Activated CD8-positive, alpha-beta memory T cell treated with anti-CD3 and anti-CD28 coated beads, Interleukin-2, amount 50 U/mL, for 48 hours (primary cell): ENCODE data around the gene CFAP46.

Experiments used
- DNase-seq: peaks from one replicate; pipeline ENCODE4 v3.0.0-alpha.2; 2020

CFAP46 gene

DNA sequence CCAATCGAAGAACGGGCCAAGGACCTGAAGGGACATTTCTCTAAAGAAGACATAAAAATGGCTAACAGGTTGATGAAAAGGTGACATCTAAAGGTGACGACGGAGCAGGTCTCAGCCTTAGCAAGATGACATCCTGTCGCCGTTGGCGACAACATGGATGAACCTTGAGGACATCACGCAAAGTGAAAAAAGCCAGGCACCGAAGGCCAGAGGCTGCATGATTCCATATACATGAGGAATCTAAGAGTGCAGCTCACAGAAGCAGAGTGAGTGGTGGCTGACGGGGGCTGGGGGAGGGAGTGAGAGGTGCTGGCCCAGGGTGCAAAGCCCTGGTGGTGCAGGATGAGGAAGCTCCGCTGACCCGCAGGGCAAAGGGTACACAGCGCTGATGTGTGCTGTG lies 122.3 kb downstream of the CFAP46 start:
- DNase-seq = no peak

DNA sequence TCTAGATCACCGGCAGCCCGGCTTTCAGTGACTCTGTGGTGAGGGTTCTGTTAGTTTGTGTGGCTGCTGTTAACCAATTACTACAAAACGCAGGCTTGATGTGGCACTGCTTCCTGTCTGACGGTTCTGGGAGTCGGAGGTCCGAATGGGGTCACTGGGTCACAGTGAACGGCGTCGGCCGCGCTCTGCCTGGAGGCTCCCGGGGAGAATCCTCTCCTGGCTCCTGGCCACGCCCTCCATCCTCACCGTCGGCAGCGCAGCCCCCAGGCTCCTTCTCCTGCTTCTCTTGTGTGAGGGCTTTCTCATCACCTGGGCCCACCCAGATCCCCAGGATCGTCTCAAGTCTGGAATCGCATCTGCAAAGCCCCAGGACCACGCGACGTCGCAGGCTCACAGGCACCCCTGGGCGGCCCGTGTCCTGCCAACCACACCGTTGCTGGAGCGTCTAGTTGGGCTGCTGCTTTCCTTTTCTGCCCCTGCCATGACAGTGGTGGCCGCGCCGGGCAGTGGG lies 124.6 kb downstream of the CFAP46 start:
- no peak for DNase-seq

DNA sequence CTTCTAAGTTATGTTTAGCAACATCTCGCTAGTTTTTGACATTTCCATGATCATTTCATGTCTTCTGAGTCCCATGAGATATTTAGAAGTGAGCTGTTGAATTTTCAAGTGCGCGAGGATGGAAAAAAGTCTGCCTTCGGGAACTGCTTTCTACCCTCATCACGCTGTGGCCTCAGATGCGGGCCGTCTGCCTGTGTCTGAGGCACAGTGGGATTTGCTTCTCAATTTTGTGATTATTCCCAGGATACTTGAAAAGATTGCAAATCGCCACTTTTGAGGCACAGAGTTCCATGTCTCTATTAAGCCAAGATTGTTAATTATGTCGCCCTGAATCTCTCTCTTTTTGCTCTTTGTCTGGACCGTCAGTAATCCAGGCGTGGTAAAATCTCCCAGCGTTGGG lies 125.7 kb downstream of the CFAP46 start:
- DNase-seq = no peak

DNA sequence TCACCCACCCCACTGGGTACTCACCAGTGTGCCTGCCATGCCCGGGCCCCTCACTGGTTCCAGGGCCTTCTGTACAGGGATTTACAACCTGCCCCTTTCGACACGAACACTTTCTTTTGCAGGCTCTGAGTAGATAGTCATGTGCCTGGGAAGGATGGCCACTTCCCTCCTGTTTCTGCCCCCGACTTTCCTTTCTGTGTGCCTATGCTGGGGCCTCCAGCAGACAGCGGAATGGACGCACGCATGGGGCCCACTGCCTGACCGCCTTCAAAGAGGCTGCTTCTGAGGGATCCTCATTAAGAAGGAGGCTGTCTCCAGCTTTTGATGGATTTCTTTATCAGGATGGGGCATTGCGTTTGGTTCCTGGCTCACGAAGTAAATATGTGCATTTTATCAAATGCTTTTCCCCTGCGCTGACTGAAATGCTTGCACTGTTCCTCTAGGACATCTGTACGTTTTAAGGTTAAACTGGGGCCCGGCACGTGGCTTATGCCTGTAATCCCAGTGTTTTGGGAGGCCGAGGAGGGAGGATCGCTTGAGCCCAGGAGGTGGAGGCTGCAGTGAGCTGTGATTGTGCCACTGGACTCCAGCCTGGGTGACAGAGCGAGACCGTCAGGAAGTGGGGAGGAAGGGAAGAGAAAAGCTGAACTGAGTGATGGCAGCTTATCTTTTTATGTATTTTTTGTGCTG lies 127.1 kb downstream of the CFAP46 start:
- no peak for DNase-seq

DNA sequence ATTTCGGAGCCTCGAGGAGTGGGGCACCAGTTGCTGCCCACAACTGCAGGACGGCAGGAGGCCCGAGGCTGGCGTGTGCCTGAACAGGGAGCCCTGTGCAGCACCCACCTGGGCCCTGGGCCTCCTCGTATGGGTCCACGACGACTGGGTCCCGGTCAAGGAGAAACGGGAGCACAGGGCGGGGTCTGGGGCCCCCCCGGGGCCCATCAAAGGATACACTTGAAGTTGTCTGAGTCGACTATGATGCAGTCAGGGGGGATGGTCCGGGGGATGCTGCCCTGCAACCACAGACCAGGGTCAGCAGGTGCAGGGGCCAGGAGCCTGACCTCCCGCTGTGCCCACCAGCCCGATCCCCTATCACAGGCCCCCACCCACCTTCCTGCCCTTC lies 127.9 kb downstream of the CFAP46 start:
- no peak for DNase-seq

DNA sequence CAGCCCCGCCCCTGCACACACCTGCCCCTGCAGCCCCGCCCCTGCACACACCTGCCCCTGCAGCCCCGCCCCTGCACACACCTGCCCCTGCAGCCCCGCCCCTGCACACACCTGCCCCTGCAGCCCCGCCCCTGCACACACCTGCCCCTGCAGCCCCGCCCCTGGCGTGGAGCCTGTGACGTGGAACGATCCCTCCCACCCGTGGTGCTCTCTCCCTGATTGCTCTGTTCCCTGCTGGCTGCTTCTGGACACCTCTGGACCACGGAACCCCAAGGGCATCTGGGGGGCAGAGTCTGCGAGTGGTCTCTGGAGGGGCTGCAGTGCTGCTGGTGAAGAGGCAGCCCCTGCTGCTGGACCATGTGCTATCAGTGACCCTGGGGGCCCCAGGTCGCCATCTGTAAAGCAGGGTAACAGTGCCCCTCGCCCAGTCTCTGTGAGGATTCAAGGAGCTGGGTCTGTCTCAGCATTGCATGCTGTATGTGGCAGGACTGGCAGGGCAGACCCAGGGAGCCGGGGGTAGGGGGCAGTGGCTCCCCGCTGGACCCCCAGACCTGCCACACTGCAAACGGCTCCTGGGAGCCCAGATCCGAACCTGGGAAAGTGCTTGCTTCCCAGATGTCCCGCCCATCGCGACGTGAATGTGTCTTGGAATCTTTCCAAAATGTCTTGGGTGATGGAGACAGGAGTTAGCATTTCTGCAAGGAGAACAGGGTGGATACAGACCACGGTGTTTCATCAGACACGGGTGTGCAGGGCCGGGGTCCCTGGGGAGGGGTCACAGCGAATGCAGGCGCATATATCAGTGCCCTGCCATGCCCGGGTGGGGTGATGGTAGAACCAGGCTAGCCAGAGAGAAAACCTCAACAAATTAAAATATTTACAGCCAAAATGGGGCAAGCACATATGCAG lies 128.6 kb downstream of the CFAP46 start:
- DNase-seq = no peak

DNA sequence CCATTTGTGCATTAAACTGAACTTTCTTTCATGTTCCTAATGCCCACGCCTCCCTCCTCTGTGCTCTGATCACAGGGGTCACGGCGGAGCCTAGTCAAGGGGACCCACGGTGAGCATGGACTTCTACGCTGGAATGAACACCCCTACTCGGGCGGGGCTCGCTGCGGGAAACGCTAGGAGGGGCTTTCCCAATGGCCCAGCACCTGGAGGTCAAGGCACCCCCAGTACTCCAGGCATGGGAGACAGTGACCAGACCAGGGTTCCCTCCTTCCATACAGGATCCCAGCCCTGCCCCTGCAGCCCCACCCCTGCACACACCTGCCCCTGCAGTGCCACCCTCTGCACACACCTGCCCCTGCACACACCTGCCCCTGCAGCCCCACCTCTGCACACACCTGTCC lies 129.4 kb downstream of the CFAP46 start:
- DNase-seq = no peak

DNA sequence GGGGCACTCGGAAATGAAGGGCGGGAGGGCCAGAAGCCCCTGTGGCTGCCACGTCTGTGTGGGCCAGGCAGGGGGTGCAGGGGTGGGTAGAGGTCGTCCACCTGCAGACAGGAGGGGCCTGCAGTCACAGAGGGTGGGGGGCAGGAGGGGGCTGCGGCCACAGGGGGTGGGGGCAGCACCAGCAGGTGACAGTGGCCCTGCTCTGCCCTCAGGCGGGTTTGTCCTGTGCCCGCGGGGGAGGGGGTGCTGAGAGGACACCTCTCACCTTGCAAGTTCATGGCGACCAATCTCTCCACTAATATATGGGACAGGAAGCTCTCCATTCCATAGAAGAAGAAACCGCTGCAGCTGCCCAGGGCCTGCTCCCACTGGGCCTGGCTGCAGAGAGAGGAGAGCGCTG lies 129.8 kb downstream of the CFAP46 start:
- DNase-seq = no peak

DNA sequence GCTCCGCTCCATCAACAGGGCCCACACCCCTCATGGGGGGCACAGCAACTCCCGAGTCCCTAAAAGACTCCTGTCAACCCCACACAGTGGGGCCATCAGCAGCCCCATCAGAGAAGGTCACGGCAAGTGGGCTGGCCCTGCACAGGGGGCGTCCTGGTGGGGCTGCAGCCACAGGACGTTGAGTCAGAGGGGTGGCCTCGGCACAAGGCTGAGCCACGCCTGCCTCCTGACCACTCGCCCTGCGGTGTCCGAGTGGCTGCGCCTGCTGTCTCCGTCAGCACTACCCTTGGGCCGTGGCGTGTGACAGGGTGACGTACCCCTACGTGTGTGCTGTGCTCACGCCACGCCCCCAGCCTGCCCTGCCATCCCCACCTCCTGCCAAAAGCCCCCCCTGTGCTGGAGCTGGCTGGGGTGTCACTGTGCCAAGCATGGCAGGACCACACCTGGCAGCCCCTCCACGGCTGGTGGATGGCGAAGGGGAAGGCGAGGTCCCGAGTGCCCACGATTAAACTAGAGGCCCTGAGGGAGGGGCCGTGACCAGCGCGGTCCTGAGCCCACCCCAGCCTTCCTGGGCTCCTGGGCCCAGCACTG lies 130.4 kb downstream of the CFAP46 start:
- no peak for DNase-seq

DNA sequence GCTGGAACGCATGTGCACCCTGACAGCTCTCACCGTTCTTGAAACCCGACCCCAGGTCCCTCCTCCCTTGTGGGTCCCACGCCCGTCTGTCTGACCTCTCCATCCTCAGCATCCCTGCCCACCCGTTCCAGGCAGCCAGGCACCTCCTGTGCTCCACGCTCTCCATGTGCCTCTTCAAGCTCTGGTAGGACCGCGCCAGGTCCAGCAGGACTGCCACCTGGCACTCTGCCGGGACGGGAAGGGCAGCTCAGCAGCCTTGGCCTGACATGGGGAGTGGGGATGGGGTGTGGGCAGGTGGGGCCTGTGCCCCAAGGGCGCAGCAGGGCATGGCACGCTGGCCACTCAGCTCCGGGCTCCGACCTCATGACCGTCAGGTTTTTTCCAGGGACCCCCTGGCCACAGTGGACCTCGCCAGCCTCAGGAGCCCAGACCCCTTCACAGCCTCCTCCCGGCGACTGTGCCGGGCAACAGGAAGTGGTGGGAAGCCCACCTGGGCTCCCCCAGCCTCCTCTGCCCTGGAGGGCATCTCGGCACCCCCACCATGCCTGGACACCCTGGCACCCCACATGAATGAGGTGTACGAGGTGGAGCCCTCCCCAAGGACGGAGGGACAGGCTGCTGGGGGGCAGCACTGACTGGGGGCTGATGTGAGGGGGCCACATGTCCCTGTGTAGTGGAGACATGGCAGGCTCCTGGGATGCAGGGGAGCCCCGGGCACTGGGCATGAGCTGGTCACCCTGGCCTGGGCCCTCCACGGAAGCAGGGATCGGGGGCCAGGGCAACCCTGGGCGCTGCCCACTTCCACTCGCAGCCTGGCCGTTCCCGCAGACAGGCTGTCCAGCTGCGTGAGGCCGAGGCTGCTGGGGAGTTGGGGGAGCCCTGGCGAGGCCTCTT lies 131.3 kb downstream of the CFAP46 start:
- DNase-seq = no peak

DNA sequence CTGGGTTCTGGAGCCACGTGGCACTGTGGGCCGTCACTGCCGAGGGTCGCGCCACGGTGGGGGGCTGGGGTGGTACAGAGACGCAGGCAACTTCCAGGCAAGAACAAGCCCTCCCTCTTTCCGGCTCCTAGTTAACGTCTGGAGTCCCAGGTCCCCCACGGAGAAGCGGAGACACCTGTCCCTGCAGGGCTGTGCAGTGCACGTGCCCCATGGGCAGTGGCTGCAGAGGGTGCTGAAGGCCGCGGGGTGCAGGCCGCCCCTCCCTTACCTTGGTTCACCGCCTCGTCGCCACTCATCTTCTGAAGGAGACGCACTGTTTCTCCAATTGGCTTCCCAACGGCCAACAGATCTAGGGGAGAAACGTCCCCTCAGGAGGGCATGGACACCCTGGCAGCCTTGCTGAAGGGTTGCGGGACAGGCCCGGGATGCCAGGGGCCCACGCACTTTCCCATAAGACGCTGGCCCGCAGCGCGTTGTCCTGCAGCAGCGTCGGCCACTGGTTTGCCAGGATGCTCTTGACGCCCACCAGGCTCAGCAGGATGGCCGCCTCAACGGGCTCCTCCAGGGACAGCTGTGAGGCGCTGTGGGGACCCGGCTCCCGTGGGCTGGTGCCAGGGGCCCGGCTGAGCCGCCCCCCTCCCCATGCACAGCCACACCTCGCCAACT lies 132.1 kb downstream of the CFAP46 start:
- no peak for DNase-seq

DNA sequence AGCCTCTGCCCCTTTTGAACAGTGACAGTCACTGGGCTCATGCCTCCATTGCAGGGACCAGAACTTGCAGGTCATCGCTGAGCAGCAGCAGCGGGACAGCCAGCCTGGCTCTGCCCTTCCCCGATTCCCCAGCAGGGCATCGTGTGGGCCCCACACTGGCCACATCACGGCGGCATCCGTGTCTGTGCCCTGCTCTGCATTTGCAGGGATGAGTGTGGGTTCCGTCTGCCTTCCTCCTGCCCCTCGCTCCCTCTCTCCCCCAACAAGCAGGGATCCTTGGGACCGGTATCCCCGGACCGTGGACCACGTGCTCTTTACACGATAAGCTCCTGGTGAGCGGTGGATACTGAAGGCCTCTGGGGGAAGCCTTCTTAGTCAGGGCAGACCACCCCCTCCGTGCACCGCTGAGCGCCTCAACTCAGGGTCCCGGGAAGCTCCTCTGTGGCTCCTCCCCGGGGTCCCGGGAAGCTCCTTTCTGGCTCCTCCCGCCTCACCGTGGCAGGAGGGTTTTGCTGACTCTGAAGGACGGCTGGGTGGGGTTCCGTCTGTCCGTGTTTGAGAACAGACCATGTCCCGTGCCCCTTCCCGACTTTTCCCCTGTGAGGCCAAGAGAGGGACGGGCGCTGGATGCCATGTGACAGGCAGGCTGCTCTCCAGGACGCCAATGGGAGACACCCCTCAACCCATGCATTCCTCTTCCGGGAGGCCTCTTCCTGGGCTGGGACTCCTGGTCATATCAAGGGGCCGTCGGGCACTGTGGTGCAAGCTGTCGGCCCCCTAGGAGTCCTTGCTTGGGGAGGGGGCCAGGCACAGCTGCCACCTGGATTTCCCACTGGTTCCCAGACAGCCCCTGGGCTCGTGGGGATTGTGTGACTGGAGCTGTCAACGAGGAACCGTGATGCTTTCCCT lies 132.9 kb downstream of the CFAP46 start:
- no peak for DNase-seq

DNA sequence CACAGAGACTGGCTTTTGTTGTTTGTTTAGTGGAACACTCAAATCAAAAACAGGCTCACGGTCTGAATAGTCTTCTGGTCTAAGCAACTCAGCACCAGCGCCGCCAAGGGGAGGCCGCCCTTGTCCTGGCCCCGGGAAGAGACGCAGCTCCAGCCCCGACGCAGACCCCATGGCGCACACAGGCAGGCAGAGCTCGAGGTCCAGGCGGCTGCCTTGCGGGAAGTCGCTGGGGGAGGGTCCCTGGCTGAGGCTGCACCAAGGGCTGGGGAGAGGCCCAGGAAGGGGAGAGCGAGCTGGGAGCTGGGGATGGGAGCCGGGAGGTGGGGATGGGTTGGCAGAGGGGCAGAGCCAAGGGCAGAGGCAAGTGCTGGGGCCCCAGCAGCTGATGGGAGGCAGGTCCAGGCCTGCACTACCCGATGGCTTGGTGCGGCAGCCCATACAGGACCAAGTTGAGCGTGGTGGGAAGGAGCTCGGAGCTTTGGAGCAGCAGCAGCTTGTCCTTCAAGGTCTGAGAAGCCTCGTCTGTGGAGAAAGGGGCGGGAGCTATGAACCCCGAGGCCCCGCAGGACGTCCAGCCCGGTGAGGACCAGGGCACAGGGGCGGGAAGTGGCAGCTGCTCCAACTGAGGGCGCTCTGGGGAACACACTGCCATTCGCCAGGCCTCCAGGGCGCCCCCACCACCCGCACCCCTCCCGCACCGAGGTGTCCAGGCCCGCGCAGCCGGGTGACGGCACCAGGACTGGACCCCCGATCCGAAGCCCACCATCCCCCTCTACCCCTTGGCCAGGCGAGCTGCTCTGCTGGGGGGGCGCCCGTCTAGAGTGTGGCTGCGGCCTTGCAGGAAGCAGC lies 133.8 kb downstream of the CFAP46 start:
- no peak for DNase-seq

DNA sequence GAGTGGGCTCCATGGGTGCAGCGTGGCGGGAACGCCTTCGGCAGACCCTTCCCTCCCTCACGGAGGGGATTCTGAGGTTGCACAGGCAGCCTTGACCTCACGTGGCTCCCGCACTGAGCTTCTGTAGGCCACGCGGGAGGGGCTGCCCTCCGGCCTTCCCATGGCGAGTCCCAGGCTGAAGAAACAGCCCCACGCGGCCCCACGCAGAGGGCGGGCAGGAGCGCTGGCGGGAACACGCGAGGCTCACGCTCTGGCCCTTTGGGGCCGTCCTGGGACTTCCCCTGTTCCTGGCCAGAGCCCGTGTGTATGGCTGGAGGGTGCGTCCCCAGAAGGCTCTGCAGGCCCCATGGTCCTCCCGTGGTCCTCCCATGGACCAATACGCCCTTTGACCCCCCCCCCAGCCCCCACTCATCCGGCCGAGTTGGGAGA lies 134.7 kb downstream of the CFAP46 start:
- no peak for DNase-seq

DNA sequence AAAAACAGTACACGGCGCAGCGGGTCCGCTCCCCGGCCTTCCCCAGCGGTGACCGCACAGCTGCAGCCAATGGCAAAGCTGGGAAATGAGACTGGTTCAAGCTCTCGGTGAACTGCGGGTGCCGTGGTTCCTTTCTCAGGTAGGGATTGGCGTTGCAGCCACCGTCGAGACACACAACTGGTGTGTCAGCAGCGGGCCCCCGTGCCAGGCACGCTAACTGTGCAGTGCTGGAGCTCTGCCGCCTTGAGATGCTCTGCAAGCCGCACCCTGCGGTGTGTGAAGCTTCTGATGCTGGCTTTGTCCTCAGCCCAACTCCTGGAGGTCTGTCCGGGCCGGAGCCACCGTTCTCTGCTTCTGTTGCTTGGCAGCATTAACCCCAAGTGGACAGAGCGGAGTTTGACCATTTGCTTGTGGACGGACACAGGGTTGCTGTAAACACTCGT lies 135.8 kb downstream of the CFAP46 start:
- no peak for DNase-seq

DNA sequence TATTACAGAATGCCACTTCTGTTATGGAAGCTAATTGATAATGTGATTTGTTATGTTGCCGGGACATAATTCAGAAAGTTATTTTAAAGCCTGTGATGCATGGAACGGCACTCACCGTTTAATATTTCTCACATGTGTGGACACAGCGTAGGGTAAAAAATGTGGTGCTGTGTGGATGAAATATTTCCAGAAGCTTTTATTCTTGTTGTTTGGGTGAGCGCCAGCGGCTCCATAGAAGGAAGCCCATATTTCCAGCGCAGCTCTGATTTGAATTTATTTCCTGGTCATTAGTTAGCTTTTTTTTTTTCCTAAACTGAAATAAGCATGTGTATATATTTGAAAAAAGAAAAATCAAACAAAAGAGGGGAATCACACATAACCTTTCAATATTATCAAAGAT lies 136.3 kb downstream of the CFAP46 start:
- no peak for DNase-seq

DNA sequence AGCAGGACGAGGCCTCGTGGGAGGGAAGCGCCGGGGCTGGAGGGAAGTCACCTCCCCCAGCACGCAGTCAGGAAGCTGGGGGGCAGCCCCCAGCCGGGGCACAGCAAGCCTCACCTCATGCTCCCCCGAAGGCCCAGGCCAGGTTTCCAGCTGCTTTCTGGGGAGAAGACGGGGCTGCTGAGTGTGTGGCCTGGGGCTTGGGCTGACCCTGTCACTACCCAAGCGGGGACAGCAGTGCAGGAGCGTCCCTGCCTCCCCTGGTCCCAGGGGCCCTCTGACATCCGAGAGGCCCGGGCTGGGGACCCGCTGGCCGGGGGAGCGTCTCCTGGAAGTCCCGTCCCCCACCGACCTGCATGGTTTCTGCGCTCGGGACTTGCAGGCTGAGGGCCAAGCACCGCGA lies 136.8 kb downstream of the CFAP46 start:
- no peak for DNase-seq

DNA sequence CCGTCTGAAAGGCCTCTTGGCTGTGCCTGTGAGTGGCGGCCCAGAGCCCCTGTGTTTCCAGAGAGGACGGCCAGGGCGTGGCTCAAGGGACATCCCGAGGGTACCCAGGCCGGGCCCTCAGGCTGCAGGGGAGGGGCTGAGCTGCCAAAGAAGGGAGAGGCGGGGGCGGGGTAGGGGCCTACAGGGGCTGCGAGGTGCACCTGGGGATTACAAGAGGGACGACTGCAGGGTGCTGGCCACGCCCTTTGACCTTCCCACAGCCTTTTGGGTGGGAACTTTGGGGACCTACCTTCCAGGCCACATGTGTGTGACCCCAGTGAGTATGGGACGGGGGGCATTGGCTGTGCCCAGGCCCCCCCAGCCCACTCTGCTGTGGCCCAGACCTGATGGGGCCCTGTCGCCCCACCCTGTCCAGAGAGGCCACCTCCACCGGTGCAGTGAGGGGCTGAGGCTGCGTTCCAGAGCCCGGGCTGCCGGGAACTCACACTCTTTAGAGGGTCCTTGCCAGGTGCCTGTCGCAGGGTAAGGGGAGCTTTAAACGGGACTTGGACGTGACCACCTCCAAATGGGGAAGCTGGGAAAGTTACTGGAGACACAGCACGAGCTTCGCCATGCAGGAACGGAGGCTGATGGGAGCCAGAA lies 137.5 kb downstream of the CFAP46 start:
- no peak for DNase-seq

DNA sequence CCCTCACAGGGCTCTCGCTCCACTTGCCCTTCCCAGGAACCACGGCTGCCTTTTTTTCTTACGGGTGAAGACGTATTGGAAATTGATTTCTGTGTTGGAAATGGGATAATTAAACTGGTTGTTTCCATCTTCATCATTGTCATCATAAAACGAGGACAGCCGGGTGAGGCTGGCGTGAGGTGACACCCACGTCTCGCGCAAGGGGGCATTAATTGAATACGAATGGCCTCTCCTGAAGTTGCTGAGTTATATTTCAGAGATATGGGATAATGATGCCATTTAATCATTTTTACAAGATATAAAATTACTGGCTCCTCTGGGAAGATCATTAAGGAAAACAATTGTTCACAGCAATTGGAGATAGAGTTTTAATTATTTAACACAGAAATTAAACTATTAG lies 138.1 kb downstream of the CFAP46 start:
- DNase-seq = no peak
